ENCODE data around the gene KLHDC3. TPM values are rescaled to one million over a fixed set of nuclear protein-coding genes. Genes with fewer than 3 reads are reported as not detected.

KLHDC3 gene
- polyA plus RNA-seq, 3 donors = 51.9 to 141 (median 106) TPM

GRCh38 chr6:43047998-43048397, 33.9 kb downstream of the KLHDC3 start:
- no peak for DNase-seq
- TF ChIP-seq, protein P1, sequence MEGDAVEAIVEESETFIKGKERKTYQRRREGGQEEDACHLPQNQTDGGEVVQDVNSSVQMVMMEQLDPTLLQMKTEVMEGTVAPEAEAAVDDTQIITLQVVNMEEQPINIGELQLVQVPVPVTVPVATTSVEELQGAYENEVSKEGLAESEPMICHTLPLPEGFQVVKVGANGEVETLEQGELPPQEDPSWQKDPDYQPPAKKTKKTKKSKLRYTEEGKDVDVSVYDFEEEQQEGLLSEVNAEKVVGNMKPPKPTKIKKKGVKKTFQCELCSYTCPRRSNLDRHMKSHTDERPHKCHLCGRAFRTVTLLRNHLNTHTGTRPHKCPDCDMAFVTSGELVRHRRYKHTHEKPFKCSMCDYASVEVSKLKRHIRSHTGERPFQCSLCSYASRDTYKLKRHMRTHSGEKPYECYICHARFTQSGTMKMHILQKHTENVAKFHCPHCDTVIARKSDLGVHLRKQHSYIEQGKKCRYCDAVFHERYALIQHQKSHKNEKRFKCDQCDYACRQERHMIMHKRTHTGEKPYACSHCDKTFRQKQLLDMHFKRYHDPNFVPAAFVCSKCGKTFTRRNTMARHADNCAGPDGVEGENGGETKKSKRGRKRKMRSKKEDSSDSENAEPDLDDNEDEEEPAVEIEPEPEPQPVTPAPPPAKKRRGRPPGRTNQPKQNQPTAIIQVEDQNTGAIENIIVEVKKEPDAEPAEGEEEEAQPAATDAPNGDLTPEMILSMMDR (IDR thresholded peaks at IDR 0.05) = no peak
- Histone ChIP-seq H2AFZ (ENCODE audit: insufficient read depth, low read depth, low read length, poor library complexity, severe bottlenecking) (no peak overlapping the region), H3K79me2 (ENCODE audit: insufficient read depth, low read length) (peaks cover 2% of the 10 kb centered on the region), H3K4me2 (replicated peaks; ENCODE audit: extremely low read depth, low read length, poor library complexity, severe bottlenecking) (no peak overlapping the region), H3K4me3 (replicated peaks in 1 of 3; ENCODE audit: low read depth in 2 of 3, low read length in 3 of 3) (no peak overlapping the region), H3K9ac (ENCODE audit: insufficient read depth, low read length, poor library complexity, severe bottlenecking) (no peak overlapping the region), H3K27me3 (ENCODE audit: control insufficient read depth in 2 of 2, insufficient read depth in 2 of 2, low read length in 2 of 2) (no peaks in the 10 kb centered on the region), H3K36me3 (replicated peaks in 1 of 2; ENCODE audit: control insufficient read depth in 1 of 2, insufficient read depth in 2 of 2, low read length in 2 of 2) (peaks cover 42 to 69% of the 10 kb centered on the region in 2 donors), H4K20me1 (ENCODE audit: insufficient read depth, low read length) (no peaks in the 10 kb centered on the region), H3K9me3 (replicated peaks in 1 of 2; ENCODE audit: control insufficient read depth in 1 of 2, insufficient read depth in 1 of 2, low read length in 2 of 2) (no peaks in the 10 kb centered on the region), H3K27ac (ENCODE audit: low read depth in 1 of 2, low read length in 2 of 2) (no peak overlapping the region), H3K4me1 (ENCODE audit: control insufficient read depth in 1 of 2, insufficient read depth in 2 of 2, low read length in 2 of 2) (peaks cover 5 to 6% of the 10 kb centered on the region in 2 donors)
- Mint-ChIP-seq H3K9me3 (peaks cover 0 to 2% (median 0%) of the 10 kb centered on the region in 7 donors), H3K36me3 (peaks cover 56 to 79% of the 10 kb centered on the region in 2 donors), H3K4me3 (no peak overlapping the region), H3K4me1 (peaks cover 17% of the 10 kb centered on the region), H3K27ac (peak overlapping the region in 1 of 7 donors; percentile 23), H3K27me3 (ENCODE audit: low read depth in 3 of 3) (peaks cover 0 to 3% (median 1%) of the 10 kb centered on the region in 3 donors)
- intact Hi-C loops (cut with micrococcal nuclease) = no loop called here
- 93% methylated on average over 7 of the region's 7 CpGs for WGBS (ENCODE audit: insufficient coverage)

DNA sequence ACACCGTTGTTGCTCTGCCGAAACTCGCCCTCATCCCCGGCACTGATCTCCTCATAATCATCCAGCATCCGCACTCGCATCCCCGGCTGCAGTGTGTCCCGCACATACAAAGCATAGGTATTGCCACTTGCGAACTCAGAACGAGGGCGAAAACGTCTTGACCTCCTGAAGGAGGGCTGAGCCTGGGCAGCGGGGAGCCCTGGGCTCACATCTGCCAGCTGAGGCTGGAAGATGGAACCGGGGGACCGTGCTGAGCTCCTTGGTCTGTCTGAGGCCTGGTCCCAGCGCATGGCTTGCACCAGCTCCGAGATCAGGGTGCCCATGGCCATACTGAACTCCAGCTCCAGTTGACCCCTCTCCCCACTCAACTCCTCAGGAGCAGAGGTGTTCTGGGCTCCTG, 36.9 kb downstream of the KLHDC3 start:
- Mint-ChIP-seq H3K4me1 (peaks cover 27% of the 10 kb centered on the region), H3K27me3 (ENCODE audit: low read depth in 3 of 3) (peaks cover 0 to 5% (median 2%) of the 10 kb centered on the region in 3 donors), H3K9me3 (no peaks in the 10 kb centered on the region), H3K4me3 (no peak overlapping the region), H3K27ac (peak overlapping the region in 1 of 7 donors; percentile 15), H3K36me3 (peaks cover 44 to 59% of the 10 kb centered on the region in 2 donors)
- peaks cover 11 to 20% of the 10 kb centered on the region in 2 donors for H3K4me1 ChIP-seq (ENCODE audit: control insufficient read depth in 1 of 2, insufficient read depth in 2 of 2, low read length in 2 of 2)
- H3K4me2 ChIP-seq (replicated peaks; ENCODE audit: extremely low read depth, low read length, poor library complexity, severe bottlenecking) = no peak overlapping the region
- no peak overlapping the region for H3K27ac ChIP-seq (ENCODE audit: low read depth in 1 of 2, low read length in 2 of 2)
- H3K36me3 ChIP-seq (replicated peaks in 1 of 2; ENCODE audit: control insufficient read depth in 1 of 2, insufficient read depth in 2 of 2, low read length in 2 of 2) = peaks cover 30 to 53% of the 10 kb centered on the region in 2 donors
- H3K9ac ChIP-seq (ENCODE audit: insufficient read depth, low read length, poor library complexity, severe bottlenecking) = no peak overlapping the region
- no peak overlapping the region for H3K4me3 ChIP-seq (replicated peaks in 1 of 3; ENCODE audit: low read depth in 2 of 3, low read length in 3 of 3)
- H3K79me2 ChIP-seq (ENCODE audit: insufficient read depth, low read length) = peaks cover 2% of the 10 kb centered on the region
- no peaks in the 10 kb centered on the region for H3K9me3 ChIP-seq (replicated peaks in 1 of 2; ENCODE audit: control insufficient read depth in 1 of 2, insufficient read depth in 1 of 2, low read length in 2 of 2)
- H4K20me1 ChIP-seq (ENCODE audit: insufficient read depth, low read length) = no peaks in the 10 kb centered on the region
- H2AFZ ChIP-seq (ENCODE audit: insufficient read depth, low read depth, low read length, poor library complexity, severe bottlenecking) = no peak overlapping the region
- H3K27me3 ChIP-seq (ENCODE audit: control insufficient read depth in 2 of 2, insufficient read depth in 2 of 2, low read length in 2 of 2) = no peaks in the 10 kb centered on the region
- WGBS (ENCODE audit: insufficient coverage) = 97% methylated on average over 15 of the region's 17 CpGs
- TF ChIP-seq, protein P1 (IDR thresholded peaks at IDR 0.05) = no peak
- intact Hi-C loops (cut with micrococcal nuclease) = loop anchor here in 1 of 2 donors (10.0 kb wide), 1 partner anchor 124 kb away; the partner anchor contains the start of gene SRF
- DNase-seq = no peak

All from CD14-positive monocyte (primary cell).